Neural cell (in vitro differentiated cells): ENCODE measurements around the gene PMF1. TPM values are rescaled to one million over a fixed set of nuclear protein-coding genes. Genes with fewer than 3 reads are reported as not detected.

Experiments
- H2AFZ ChIP-seq: fragments of 200-600, 300-800 bp; sonication (generic), shearing (Covaris generic); 2 replicates; pipeline ENCODE4 v1.6.0; 2014; ENCODE audit warnings: low read depth, mild to moderate bottlenecking, antibody characterized with exemption, low read length, moderate library complexity
- H3F3A ChIP-seq: fragments of 200-600 bp; shearing (Covaris generic); 2 replicates; pipeline ENCODE4 v1.6.1; 2016; ENCODE audit warnings: mild to moderate bottlenecking, moderate library complexity, mixed read lengths, antibody characterized with exemption, low read length; ENCODE audit not compliant: insufficient read depth, poor library complexity, severe bottlenecking
- H3K27ac ChIP-seq: fragments of 200-600, 300-800 bp; sonication (generic), shearing (Covaris generic); 2 replicates; pipeline ENCODE4 v1.5.1; 2014; ENCODE audit warnings: mild to moderate bottlenecking, low read length, moderate library complexity
- H3K27me3 ChIP-seq: fragments of 300-800, 200-600 bp; sonication (generic), shearing (Covaris generic); 2 replicates; pipeline ENCODE4 v1.6.0; 2014; ENCODE audit warnings: mild to moderate bottlenecking, low read depth, low read length, moderate library complexity; ENCODE audit not compliant: insufficient read depth
- H3K36me3 ChIP-seq: fragments of 300-800, 200-600 bp; sonication (generic), shearing (Covaris generic); 2 replicates; pipeline ENCODE4 v1.5.1; 2014; ENCODE audit warnings: mild to moderate bottlenecking, antibody characterized with exemption, low read length, moderate library complexity; ENCODE audit not compliant: insufficient read depth
- H3K4me2 ChIP-seq: fragments of 300-800, 200-600 bp; sonication (generic), shearing (Covaris generic); 2 replicates; pipeline ENCODE4 v1.6.0; 2014; ENCODE audit warnings: mild to moderate bottlenecking, low read length
- H3K4me3 ChIP-seq: fragments of 300-800, 200-600 bp; sonication (generic), shearing (Covaris generic); 2 replicates; pipeline ENCODE4 v1.5.1; 2014; ENCODE audit warnings: mild to moderate bottlenecking, low read length, moderate library complexity
- H3K79me2 ChIP-seq: fragments of 200-600 bp; shearing (Covaris generic); replicated peaks from 2 replicates; pipeline ENCODE4 v1.6.0; 2014; ENCODE audit warnings: mild to moderate bottlenecking, low read length, moderate library complexity; ENCODE audit not compliant: insufficient read depth
- H3K9ac ChIP-seq: fragments of 300-800, 200-600 bp; sonication (generic), shearing (Covaris generic); 2 replicates; pipeline ENCODE4 v1.6.1; 2016; ENCODE audit warnings: mild to moderate bottlenecking, low read length, mixed read lengths
- H3K9me2 ChIP-seq: fragments of 200-600 bp; shearing (Covaris generic); 2 replicates; pipeline ENCODE4 v1.6.1; 2016; ENCODE audit warnings: mild to moderate bottlenecking, low read length, mixed read lengths; ENCODE audit not compliant: insufficient read depth
- H3K9me3 ChIP-seq: fragments of 200-600, 300-800 bp; sonication (generic), shearing (Covaris generic); 2 replicates; pipeline ENCODE4 v1.6.1; 2016; ENCODE audit warnings: mild to moderate bottlenecking, mixed run types, low read length, moderate library complexity, mixed read lengths
- H4K20me1 ChIP-seq: fragments of 200-600 bp; shearing (Covaris generic); 2 replicates; pipeline ENCODE4 v1.6.1; 2016; ENCODE audit warnings: mild to moderate bottlenecking, mixed run types; ENCODE audit not compliant: insufficient read depth
- EP300 ChIP-seq: fragments of 450-650 bp; conservative IDR thresholded peaks from 2 replicates; pipeline ENCODE4 v1.6.1; 2014; ENCODE audit warnings: antibody characterized with exemption, mild to moderate bottlenecking, moderate library complexity; ENCODE audit not compliant: poor library complexity, severe bottlenecking
- EZH2 ChIP-seq: fragments of 200-600, 300-800 bp; shearing (Covaris generic), sonication (generic); IDR thresholded peaks from 2 replicates; pipeline ENCODE4 v1.6.1; 2014; ENCODE audit warnings: antibody characterized with exemption, low read length, borderline replicate concordance, mild to moderate bottlenecking; ENCODE audit not compliant: insufficient read depth, poor library complexity, severe bottlenecking
- MXI1 ChIP-seq: fragments of 450-650 bp; conservative IDR thresholded peaks from 2 replicates; pipeline ENCODE4 v1.6.1; 2014; ENCODE audit warnings: antibody characterized with exemption, mild to moderate bottlenecking; ENCODE audit not compliant: poor library complexity, severe bottlenecking
- POLR2AphosphoS5 ChIP-seq: IDR thresholded peaks from 2 replicates; pipeline ENCODE4 v1.6.1; 2012
- RAD21 ChIP-seq: fragments of 450-650 bp; conservative IDR thresholded peaks from 2 replicates; pipeline ENCODE4 v1.6.1; 2014; ENCODE audit warnings: antibody characterized with exemption, mild to moderate bottlenecking, moderate library complexity
- SMC3 ChIP-seq: fragments of 450-650 bp; conservative IDR thresholded peaks from 2 replicates; pipeline ENCODE4 v1.6.1; 2014; ENCODE audit warnings: antibody characterized with exemption, mild to moderate bottlenecking, moderate library complexity; ENCODE audit not compliant: poor library complexity
- TAF1 ChIP-seq: IDR thresholded peaks from 2 replicates; pipeline ENCODE4 v1.6.1; 2012; ENCODE audit warnings: low read depth
- polyA plus RNA-seq: library from polyadenylated mRNA; depleted of rRNA; stranded (reverse); fragments of >200 nt; gene quantifications from 2 replicates; pipeline ENCODE4 v1.2.3, GENCODE V29; 2014
- TF ChIP-seq, protein P1 (sequence below): IDR thresholded peaks from 2 replicates; pipeline ENCODE4 v1.6.1; 2012; ENCODE audit warnings: borderline replicate concordance
- TF ChIP-seq, protein P2 (sequence below): fragments of 450-650 bp; IDR thresholded peaks from 2 replicates; pipeline ENCODE4 v1.5.1; 2014; ENCODE audit warnings: antibody characterized with exemption, mild to moderate bottlenecking, moderate library complexity; ENCODE audit not compliant: poor library complexity, severe bottlenecking

The PMF1 gene
- polyA plus RNA-seq, 1 donor from 2014 or later, result 97.0 TPM

DNA sequence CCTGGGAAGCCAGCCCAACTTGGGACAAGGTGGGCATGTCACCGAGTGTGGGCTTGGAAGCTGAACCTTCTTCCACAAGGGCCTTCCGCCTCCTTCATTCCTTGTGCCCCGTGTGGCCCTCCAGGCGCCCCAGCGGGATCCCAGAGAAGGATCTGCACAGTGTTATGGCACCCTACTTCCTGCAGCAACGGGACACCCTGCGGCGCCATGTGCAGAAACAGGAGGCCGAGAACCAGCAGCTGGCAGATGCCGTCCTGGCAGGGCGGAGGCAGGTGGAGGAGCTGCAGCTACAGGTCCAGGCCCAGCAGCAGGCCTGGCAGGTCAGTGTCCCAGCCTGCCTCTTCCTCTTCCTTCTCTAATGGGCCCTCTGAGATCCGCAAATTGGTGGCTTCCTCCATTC, 23.4 kb downstream of the PMF1 start:
- H2AFZ ChIP-seq, result no peak overlapping the region
- no peak overlapping the region for H3K9ac ChIP-seq
- H3K9me3 ChIP-seq, result no peaks in the 10 kb centered on the region
- TF ChIP-seq TAF1 (no peak), SMC3 (no peak), EZH2 (no peak), RAD21 (no peak), EP300 (no peak), POLR2AphosphoS5 (no peak), MXI1 (no peak)
- TF ChIP-seq, protein P1, sequence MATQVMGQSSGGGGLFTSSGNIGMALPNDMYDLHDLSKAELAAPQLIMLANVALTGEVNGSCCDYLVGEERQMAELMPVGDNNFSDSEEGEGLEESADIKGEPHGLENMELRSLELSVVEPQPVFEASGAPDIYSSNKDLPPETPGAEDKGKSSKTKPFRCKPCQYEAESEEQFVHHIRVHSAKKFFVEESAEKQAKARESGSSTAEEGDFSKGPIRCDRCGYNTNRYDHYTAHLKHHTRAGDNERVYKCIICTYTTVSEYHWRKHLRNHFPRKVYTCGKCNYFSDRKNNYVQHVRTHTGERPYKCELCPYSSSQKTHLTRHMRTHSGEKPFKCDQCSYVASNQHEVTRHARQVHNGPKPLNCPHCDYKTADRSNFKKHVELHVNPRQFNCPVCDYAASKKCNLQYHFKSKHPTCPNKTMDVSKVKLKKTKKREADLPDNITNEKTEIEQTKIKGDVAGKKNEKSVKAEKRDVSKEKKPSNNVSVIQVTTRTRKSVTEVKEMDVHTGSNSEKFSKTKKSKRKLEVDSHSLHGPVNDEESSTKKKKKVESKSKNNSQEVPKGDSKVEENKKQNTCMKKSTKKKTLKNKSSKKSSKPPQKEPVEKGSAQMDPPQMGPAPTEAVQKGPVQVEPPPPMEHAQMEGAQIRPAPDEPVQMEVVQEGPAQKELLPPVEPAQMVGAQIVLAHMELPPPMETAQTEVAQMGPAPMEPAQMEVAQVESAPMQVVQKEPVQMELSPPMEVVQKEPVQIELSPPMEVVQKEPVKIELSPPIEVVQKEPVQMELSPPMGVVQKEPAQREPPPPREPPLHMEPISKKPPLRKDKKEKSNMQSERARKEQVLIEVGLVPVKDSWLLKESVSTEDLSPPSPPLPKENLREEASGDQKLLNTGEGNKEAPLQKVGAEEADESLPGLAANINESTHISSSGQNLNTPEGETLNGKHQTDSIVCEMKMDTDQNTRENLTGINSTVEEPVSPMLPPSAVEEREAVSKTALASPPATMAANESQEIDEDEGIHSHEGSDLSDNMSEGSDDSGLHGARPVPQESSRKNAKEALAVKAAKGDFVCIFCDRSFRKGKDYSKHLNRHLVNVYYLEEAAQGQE, result no peak
- TF ChIP-seq, protein P2, sequence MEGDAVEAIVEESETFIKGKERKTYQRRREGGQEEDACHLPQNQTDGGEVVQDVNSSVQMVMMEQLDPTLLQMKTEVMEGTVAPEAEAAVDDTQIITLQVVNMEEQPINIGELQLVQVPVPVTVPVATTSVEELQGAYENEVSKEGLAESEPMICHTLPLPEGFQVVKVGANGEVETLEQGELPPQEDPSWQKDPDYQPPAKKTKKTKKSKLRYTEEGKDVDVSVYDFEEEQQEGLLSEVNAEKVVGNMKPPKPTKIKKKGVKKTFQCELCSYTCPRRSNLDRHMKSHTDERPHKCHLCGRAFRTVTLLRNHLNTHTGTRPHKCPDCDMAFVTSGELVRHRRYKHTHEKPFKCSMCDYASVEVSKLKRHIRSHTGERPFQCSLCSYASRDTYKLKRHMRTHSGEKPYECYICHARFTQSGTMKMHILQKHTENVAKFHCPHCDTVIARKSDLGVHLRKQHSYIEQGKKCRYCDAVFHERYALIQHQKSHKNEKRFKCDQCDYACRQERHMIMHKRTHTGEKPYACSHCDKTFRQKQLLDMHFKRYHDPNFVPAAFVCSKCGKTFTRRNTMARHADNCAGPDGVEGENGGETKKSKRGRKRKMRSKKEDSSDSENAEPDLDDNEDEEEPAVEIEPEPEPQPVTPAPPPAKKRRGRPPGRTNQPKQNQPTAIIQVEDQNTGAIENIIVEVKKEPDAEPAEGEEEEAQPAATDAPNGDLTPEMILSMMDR, result no peak
- no peaks in the 10 kb centered on the region for H3K27me3 ChIP-seq
- no peak overlapping the region for H3K4me2 ChIP-seq
- no peak overlapping the region for H3K4me3 ChIP-seq
- H3K9me2 ChIP-seq, result no peaks in the 10 kb centered on the region
- no peaks in the 10 kb centered on the region for H4K20me1 ChIP-seq
- no peaks in the 10 kb centered on the region for H3K36me3 ChIP-seq
- no peak overlapping the region for H3K27ac ChIP-seq
- no peaks in the 10 kb centered on the region for H3F3A ChIP-seq
- no peaks in the 10 kb centered on the region for H3K79me2 ChIP-seq

DNA sequence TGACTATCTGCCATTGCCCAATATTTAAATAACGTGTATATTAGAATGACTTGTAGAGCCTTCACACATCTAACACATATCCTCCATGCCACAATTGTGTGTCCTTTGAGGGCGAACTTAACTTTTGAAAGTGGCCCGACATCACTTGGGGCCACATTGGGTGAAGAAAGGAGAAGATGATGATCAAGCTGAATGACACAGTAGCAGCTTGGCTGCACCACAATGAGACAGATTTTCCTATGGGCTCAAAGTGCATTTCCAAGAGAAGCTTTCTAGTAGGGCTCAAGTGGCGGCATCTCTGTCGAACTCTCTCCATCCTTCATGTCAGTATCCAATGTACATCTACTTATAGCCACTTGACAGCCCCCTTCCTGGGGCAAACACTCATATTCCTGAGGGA, 25.4 kb downstream of the PMF1 start:
- Histone ChIP-seq H3K9me3 (no peaks in the 10 kb centered on the region), H3K9ac (no peak overlapping the region), H3K27ac (no peak overlapping the region), H3K9me2 (no peaks in the 10 kb centered on the region), H2AFZ (no peak overlapping the region), H3K79me2 (no peaks in the 10 kb centered on the region), H3K36me3 (no peaks in the 10 kb centered on the region), H3K27me3 (no peaks in the 10 kb centered on the region), H3K4me3 (no peak overlapping the region), H3K4me2 (no peak overlapping the region), H3F3A (no peaks in the 10 kb centered on the region), H4K20me1 (no peaks in the 10 kb centered on the region)
- no peak for TF ChIP-seq TAF1

DNA sequence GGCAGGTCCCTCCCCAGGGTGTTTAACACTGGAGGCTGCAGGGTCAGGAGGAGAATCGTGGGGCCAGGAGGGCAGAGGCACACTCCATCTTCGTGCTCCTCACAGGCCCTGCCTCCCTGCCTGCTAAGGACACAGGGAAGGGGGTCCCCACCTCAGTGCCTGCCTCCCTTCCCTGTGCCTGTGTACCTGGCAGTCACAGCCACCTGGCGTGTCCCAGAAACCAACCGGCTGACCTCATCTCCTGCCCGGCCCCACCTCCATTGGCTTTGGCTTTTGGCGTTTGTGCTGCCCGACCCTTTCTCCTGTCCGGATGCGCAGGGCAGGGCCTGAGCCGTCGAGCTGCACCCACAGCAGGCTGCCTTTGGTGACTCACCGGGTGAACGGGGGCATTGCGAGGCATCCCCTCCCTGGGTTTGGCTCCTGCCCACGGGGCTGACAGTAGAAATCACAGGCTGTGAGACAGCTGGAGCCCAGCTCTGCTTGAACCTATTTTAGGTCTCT, 28.6 kb downstream of the PMF1 start:
- Histone ChIP-seq H3K4me3 (no peak overlapping the region), H4K20me1 (no peaks in the 10 kb centered on the region), H3K27me3 (no peaks in the 10 kb centered on the region), H3K27ac (no peak overlapping the region), H3F3A (no peaks in the 10 kb centered on the region), H2AFZ (no peak overlapping the region), H3K36me3 (no peaks in the 10 kb centered on the region), H3K79me2 (no peaks in the 10 kb centered on the region), H3K9me3 (no peaks in the 10 kb centered on the region), H3K4me2 (no peak overlapping the region), H3K9ac (no peak overlapping the region), H3K9me2 (no peaks in the 10 kb centered on the region)
- TF ChIP-seq, protein P2, result no peak
- TF ChIP-seq EP300 (no peak), TAF1 (no peak), RAD21 (no peak), SMC3 (no peak), POLR2AphosphoS5 (no peak), MXI1 (no peak), EZH2 (no peak)
